HG03095 (cell line): Measurements from ENCODE around the gene FGF18.
"Not testable (repeated sequence)": the region's sequence is repeated elsewhere in the genome, so short reads cannot be mapped to it uniquely, and the experiment has no call there.

Experiments
- ATAC-seq: cut with Tn5 transposase; IDR thresholded peaks from one replicate; pipeline ENCODE4 v1.9.1; 2021; ENCODE audit warnings: moderate library complexity; ENCODE audit not compliant: unreplicated experiment

Gene FGF18

GRCh38 chr5:171494452-171495121 is 75.1 kb downstream of the FGF18 start:
- no peak for ATAC-seq

- ATAC-seq: no peak
These were observed 75.8 kb downstream of the FGF18 start for GRCh38 chr5:171495122-171495700.

GRCh38 chr5:171496456-171496855 is 77.0 kb downstream of the FGF18 start:
- no peak for ATAC-seq

GRCh38 chr5:171497494-171497893 is 78.0 kb downstream of the FGF18 start:
- ATAC-seq: not testable (repeated sequence)

GRCh38 chr5:171498166-171498565 is 78.7 kb downstream of the FGF18 start:
- no peak for ATAC-seq

GRCh38 chr5:171499611-171500010 is 80.2 kb downstream of the FGF18 start:
- ATAC-seq: no peak

GRCh38 chr5:171505473-171506043 is 86.1 kb downstream of the FGF18 start:
- ATAC-seq: no peak

- ATAC-seq: no peak
These were observed 87.5 kb downstream of the FGF18 start for GRCh38 chr5:171506951-171507350.
